ENCODE measurements around the gene GAPVD1.
"Not testable (repeated sequence)": the region's sequence is repeated elsewhere in the genome, so short reads cannot be mapped to it uniquely, and the experiment has no call there.

The GAPVD1 gene

DNA sequence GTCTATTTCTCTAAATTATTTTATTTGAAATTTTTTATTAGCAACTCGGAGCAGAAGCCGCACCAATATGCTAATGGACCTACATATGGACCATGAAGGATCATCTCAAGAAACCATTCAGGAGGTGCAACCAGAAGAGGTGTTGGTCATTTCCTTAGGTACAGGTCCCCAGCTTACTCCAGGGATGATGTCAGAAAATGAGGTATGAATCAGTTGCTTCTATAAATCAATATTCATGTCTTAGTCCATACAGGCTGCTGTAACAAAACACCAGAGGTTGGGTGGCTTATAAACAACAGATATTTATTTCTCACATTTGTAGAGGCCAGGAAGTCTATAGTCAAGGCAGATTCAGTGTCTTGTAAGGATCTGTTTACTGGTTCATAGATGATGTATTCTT is 50.8 kb downstream of the GAPVD1 start:
- no peak for DNase-seq

DNA sequence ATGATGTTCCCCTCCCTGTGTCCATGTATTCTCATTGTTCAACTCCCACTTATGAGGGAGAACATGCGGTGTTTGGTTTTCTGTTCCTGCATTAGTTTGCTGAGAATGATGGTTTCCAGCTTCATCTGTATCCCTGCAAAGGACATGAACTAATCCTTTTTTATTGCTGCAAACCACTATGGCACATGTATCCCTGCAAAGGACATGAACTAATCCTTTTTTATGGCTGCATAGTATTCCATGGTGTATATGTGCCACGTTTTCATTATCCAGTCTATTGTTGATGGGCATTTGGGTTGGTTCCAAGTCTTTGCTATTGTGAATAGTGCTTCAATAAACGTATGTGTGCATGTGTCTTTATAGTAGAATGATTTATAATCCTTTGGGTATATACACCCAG is 54.7 kb downstream of the GAPVD1 start:
- DNase-seq: not testable (repeated sequence)

DNA sequence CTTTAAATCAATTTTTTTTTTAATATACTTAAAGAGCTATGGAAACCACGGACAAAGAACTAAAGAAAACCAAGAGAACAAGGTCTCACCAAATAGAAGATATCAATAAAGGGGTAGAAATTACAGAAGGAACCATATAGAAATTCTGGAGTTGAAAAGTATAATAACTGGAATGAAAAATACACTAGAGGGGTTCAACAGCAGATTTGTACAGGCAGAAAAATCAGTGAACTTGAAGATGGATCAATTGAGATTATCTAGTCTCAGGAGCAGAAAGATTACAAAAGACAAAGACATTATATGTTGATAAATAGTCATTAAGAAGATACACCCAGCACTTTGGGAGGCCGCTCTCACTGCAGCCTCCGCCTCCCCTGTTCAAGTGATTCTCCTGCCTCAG is 56.1 kb downstream of the GAPVD1 start:
- no peak for DNase-seq

DNA sequence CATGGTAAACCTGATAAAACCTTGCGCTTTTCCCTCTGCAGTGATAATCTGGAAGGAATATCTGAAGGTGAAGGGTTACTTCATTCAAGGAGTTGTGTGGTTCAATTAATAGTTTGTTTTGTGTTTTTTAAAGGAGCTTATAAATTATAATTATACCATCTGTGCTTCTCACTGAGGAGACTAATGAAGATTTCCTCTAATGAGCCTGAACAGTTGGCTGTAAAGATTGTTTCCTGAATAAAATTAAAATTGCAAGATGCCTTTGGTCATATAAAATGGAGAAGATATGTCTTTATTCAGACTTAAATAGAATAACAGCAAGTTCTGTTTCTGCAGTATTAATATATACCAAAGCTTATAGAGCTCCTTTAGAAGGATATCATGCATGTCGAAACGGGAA is 59.9 kb downstream of the GAPVD1 start:
- no peak for DNase-seq

DNA sequence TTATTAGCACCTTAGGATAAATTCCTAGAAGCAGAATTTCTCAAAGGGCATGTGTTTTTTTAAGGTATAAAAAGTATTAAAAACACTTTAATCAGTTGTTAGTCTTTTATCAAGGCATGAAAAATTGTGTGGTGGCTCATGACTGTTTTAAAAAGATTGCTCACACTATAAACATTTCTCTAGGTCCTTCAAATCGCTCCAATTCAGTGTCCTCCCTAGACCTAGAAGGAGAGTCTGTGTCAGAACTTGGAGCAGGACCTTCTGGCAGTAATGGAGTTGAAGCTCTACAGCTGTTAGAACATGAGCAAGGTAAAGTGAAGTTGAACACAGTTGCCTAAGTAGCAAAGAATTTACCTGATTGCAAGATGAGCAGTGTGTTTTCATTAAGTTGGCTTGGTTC is 62.0 kb downstream of the GAPVD1 start:
- DNase-seq: no peak

DNA sequence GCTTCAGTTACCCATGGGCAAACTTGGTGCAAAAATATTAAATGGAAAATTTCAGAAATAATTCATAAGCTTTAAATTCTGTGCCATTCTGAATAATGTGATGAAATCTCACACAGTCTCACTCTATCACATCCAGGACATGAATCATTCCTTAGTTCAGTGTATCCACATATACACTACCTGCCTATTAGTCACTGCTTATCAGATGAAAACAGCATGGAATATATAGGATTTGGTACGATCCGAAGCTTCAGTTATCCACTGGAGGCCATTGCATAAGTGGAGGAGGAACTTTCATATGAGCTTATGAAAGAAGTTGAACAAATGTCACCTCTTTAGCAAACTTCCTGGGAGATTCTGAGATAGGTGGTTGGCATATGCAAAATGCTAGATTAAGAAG is 64.2 kb downstream of the GAPVD1 start:
- no peak for DNase-seq

DNA sequence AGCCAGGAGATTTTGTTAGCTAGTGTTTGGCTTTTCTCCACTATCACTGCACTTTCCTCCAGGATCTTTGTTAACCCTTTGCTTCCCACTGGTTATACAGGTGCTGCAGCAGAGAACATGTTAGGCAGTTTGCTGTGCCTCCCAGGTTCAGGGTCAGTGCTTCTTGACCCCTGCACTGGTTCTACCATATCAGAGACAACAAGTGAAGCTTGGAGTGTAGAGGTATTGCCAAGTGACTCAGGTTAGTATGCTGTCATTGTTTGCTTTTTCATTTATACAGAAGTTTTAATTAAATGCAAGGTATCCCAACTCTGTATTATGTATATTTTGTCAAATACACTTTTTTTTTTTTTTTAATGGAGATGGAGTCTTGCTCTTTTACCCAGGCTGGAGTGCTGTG is 68.4 kb downstream of the GAPVD1 start:
- no peak for DNase-seq

DNA sequence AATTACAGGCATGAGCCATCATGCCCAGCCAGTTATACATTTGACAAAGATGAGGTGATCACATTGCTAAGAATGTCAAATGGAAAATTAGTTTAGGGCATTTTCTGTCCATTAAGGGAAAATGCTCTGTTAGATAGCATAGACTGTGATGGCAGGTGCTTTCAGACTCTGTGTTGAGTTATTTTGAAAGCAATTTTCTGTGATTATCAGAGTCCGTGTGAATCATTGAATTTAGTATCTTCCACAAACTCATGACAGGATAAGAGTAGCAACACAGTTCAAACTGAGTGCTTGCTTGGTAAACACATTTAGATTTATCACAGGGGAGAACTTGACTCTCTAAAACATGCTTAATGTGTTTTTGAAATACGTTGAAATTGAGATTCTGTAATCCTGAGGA is 69.0 kb downstream of the GAPVD1 start:
- DNase-seq: no peak

DNA sequence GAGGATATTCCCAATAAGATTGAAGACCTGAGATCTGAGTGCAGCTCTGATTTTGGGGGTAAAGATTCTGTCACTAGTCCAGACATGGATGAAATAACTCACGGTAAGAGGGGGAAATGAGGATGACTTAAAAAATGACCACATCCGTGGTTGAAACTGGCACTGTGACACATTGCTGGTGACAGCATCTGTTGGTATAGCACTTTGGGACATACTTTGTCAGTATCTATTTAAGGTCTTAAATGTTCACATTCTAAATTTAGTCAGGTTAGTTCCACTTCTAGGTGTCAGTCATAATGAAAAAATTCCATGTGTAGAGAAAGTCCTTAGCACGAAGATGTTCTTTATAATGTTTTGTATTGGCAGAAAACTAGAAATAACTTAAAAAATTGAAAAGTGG is 70.9 kb downstream of the GAPVD1 start:
- DNase-seq: no peak

DNA sequence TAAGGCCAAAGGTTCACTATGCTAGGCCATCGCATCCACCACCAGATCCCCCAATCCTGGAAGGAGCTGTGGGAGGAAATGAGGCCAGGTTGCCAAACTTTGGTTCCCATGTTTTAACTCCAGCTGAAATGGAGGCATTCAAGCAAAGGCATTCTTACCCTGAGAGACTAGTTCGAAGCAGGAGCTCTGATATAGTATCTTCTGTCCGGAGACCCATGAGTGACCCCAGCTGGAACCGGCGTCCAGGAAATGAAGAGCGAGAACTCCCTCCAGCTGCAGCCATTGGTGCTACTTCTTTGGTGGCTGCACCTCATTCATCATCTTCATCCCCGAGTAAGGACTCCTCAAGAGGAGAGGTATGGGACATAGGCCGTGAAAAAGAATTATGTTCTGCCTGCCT is 75.6 kb downstream of the GAPVD1 start:
- no peak for DNase-seq

DNA sequence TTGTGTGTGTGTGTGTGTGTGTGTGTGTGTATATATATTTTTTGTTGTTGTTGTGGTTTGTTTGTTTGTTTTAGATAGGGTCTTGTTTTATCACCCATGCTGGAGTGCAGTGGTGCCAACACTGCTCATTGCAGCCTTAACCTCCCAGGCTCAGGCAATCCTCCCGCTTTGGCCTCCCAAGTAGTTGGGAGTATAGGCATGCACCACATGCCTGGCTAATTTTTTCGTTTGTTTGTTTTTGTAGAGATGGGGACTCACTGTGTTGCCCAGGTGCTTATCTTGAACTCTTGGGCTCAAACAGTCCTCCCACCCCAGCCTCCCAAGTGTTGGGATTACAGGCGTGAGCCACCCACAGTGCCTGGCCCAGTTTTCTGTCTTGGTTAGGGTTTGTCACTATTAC is 77.3 kb downstream of the GAPVD1 start:
- no peak for DNase-seq

DNA sequence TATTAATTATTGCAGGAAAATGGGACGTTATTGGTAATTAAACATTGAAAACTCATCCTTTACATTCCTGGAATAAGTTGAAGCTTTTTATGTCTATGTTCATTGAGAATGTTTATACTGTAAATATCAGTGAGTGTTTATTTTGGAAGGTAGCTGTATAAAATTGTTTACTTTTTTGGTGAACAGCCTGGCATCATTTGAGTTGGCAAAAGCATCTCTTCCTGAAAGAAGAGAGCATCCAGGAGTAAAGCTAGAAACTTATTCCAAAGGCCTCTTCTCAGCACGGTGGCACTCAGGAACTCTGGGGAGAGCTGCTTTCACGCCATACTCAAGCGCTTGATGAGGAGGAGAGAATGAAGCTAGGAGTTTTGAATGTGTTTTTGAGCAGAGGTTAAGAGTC is 79.9 kb downstream of the GAPVD1 start:
- no peak for DNase-seq

DNA sequence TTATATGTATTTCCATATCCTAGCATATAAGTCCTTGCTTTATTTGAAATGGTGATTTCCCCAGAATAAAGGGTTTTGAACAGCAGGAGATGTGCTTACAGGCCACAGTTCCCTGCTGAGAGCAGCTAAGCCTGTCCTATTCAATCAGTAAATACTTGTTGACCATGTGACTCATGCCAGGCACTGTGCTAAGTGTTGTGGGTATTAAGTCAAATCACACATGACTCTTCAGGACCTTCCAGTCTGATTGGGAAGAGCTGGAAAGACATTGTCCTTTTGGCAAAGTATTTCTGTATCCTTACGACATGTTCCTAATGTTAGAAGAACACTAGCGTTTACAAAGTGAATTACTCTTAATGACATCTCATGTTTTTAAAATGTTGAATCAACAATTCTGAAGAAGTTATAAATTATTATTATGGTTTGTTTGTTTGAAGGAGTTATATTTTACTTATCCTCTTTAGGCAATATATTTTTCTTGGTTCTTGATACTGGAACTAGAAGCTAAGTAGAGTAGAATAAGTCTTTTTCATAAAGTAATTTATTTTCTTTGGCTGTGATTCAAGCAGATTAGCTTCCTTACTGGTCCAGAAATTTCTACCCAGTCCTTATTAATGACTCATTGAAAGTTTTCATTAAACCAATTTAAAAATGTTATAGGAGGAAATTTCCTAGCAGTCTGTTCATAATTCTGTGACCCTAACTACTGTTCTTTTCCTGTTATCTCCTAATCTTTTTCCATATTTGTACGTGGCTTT is 82.1 kb downstream of the GAPVD1 start:
- DNase-seq: no peak

DNA sequence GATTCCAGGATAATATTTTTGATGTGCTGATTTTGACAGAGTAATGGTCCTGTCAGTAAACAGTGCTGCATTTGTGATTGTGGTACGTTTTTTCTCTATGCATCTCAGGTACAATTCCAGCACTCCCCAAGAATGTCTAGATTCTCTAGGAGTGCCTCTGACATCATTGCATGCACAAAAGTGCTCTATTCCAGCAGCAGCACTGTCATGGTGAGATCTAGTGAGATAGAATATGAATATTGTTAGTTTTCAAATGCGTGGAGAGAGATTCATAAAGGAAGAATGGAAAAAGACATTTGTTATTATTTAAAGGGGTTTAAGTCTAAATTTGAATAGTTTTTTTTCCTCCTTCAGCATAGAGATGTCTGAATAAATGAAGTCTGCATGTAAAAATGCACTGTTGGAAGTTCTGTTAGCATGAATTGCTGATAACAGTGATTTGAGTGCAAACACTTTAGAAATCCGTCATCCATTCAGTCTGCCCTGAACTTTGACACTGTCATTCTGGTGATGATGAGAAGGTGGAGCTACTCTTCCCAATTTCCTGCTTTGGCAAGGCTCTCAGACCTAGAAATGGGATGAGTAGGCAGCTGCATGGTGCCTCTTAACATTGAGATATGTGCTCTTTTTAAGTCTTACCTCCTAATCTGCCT is 84.6 kb downstream of the GAPVD1 start:
- no peak for DNase-seq

DNA sequence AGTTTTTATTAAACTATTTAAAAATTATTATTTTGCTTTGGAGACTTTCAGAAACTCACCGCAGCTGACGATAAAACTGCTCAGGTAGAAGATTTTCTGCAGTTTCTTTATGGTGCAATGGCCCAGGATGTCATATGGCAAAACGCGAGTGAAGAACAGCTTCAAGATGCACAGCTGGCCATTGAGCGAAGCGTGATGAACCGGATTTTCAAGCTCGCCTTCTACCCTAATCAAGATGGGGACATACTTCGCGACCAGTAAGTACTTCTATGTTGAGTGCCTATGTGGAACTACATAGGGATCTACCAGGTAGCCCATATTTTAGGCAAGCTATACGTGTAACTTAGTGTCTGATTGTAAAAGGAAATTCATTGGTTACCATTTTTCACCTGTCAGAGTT is 94.0 kb downstream of the GAPVD1 start:
- DNase-seq: no peak

DNA sequence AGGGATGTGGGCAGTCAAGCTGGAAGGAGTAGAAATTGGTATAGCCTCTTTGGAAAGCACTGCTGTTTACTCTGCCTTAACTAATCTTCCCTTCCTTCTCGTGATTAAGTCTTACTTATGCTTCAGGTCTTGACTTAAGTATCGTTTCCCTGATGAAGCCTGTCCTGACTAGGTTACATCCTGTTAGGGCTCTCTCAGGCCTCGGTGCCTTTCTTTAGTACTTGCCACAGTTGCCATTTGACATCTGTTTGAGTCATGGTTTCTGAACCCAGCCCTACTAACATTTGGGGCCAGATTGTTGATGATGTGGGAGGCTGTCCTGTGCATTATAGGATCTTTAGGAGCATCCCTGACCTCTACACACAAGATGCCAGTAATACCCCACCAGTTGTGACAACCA is 94.4 kb downstream of the GAPVD1 start:
- DNase-seq: no peak

DNA sequence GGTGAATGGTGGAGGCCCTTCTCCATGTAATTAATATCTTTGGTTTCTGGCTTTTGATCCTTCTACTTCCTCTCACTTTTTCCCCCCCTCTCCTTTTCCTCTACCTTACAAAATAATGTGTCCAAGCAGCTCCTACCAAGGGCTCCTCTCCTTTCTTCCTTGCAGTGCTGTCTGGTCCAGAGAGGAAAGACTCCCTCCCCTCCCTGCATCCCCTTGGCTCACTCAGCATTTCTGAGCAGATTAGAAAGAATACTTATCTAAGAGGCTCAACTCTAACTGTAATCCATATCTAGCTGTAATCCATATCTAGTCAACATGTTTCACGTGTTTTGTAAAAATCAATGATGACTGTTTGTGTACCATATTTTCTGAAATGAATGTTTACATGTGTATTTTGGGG is 97.4 kb downstream of the GAPVD1 start:
- DNase-seq: no peak

DNA sequence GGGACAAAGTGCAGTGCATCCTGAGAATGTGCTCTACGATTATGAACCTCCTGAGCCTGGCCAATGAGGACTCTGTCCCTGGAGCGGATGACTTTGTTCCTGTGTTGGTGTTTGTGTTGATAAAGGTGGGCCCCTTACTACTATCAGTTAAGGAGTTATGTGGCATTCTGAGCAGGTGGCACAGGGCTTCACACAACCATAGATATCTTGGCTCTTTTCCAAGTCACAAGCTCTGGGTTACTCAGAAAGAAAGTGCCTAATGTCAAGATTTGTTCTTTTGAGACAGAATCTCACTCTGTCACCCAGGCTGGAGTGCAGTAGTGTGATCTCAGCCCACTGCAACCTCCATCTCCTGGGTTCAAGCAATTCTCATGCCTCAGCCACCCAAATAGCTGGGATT is 99.0 kb downstream of the GAPVD1 start:
- no peak for DNase-seq

DNA sequence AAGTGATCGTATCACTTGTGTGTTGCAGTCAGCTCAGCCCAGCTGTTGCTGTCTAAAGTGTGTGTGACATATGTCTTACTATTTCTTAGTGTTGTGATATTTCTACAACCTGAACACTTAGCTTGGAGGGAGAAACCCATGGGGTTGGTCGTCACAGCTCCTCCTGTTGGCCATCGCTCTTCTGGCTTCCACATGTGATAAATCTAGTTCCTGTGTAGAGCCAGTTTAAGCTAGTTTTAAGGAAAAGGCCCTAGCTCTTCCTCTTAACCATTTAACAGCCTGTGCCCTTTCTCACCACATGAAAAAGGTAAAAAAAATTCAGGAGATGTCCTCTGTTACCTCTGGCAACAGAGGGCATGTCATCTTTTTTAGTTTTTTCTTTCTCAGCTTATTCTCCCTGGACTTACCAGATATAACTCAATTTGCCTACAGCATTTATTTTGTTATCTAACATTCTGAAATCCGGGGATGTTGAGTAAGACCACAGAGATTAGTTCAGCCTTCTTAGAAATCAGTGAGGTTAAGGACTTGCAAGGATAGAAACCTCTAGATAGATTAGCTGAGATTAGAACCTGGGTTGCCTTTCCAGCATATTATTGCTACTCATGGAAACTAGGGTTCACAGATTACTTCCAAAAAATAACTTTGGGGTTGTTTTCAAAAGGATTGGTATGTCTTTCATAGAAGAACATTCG is 100.4 kb downstream of the GAPVD1 start:
- peak; percentile 8 for DNase-seq

DNA sequence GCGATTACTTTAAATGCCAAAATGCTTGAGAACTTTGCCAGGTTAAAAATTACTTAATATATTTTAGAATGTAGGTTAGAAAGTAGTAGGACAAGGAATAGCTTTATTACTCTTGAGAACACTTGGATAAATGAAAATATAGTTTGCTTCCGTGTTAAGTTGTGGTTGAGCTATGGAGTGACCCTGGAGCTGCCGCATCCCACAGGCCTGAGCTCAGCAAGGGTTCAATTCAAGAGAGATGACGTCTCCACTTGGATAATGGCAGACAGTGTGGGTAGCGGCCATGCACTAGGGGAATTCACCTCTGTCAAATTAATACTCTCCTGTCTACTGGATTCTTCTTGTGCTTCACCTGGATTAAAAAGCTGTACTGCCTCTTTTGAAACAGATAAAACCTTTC is 105.0 kb downstream of the GAPVD1 start:
- DNase-seq: no peak

DNA sequence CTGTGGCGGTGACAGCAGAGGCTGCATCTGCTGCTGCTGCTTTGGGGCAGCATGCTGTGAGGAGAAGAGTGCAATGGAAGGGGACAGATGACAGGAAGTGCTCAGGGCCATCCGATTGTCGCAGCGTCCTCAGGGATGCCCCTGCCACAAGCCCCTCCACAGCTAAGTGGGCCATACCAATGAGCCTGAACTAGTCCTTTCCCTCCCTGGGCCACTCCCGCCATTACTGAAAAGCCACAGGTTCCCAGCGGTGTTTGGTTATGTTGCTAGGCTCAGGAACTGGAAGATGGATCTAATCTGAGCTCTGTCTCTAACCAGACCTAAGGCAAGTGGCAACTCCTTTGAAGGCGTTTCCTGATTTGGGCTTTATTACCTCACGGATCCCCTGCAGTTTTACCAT is 109.2 kb downstream of the GAPVD1 start:
- no peak for DNase-seq

DNA sequence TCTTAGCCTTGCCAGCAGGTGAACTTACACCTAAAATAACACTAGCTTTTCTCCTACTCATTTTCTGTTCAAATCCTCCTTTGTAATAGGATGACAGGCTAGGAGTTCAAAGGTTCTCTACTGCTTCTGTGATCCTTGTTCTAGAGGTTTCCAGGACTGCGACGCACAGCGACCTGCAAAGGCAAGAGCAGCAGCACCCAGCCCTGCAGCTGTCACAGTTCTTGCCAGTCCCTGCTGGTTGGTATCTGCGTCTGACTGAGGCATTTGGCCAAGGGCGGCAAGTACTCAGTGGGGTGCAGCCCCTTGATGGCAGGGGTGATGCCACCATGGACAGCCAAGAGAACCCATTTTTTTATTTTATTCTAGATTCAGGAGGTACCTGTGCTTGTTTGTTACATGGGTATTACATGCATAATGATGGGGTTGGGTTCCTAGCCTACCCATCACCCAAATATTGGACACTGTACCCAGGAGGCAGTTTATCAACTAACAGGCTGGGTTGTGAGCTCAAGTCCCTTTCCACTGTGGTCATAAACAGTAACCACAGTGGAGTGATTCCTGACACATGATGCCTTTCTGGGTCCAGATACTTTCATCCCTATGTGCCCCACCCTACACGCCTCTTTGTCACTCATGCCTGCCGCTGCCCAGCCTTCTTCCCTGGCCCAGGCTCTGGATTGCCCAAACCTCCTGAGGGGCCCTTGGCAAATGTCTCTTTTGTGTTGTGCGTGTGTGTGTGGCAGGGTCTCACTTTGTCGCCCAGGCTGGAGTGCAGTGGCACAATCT is 111.0 kb downstream of the GAPVD1 start:
- DNase-seq: no peak
